ENCODE measurements around the gene INO80C. TPM values are rescaled to one million over a fixed set of nuclear protein-coding genes. Genes with fewer than 3 reads are reported as not detected.
"Not testable (repeated sequence)": the region's sequence is repeated elsewhere in the genome, so short reads cannot be mapped to it uniquely, and the experiment has no call there.

INO80C gene
- total RNA-seq, 1 donor from 2014 or later, result 24.6 TPM

DNA sequence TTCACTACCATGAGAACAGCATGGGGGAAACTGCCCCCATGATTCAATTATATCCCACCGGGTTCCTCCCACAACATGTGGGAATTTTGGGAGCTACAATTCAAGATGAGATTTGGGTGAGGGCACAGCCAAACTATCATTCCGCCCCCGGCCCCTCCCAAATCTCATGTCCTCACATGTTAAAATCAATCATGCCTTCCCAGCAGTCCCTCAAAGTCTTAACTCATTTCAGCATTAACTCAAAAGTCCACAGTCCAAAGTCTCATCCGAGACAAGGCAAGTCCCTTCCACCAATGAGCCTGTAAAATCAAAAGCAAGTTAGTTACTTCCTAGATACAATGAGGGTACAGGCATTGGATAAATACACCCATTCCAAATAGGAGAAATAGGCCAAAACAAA is 10.2 kb downstream of the INO80C start:
- H3K4me1 Mint-ChIP-seq (ENCODE audit: low read depth, unreplicated experiment), result peaks cover 20% of the 10 kb centered on the region

DNA sequence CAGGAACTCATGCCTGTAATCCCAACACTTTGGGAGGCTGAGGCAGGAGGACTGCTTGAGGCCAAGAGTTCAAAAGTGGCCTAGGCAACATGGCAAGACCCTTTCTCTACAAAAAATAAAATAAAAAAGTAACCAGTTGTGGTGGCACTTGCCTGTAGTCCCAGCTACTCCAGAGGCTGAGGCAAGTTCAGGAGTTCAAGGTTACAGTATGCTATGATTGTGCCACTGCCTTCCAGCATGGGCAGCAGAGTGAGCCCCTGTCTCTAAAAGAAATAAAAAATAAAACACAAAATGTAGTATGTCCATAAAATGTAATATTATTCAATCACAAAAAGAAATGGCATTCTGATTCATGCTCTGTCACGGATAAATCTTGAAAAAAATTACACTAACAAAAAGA is 11.9 kb downstream of the INO80C start:
- FAIRE-seq, result no peak
- no peak overlapping the region for H3K9ac ChIP-seq (ENCODE audit: low read length)
- H2AFZ ChIP-seq (ENCODE audit: low read depth, low read length), result no peak overlapping the region
- Mint-ChIP-seq H3K27me3 (ENCODE audit: low read depth, unreplicated experiment) (no peaks in the 10 kb centered on the region), H3K27ac (ENCODE audit: unreplicated experiment) (no peak overlapping the region), H3K4me1 (ENCODE audit: low read depth, unreplicated experiment) (peaks cover 8% of the 10 kb centered on the region), H3K36me3 (ENCODE audit: low read depth, unreplicated experiment) (peaks cover 14% of the 10 kb centered on the region), H3K4me3 (ENCODE audit: unreplicated experiment) (no peak overlapping the region), H3K9me3 (ENCODE audit: unreplicated experiment) (no peaks in the 10 kb centered on the region)
- peaks cover 12% of the 10 kb centered on the region for H3K4me1 ChIP-seq (ENCODE audit: insufficient read depth, low read length)
- no peaks in the 10 kb centered on the region for H3K36me3 ChIP-seq (ENCODE audit: insufficient read depth, low read length)
- H3K79me2 ChIP-seq (ENCODE audit: insufficient read depth, low read length), result peaks cover 52% of the 10 kb centered on the region
- H3K4me2 ChIP-seq (ENCODE audit: low read length), result no peak overlapping the region
- no peak for DNase-seq (ENCODE audit: low read depth)
- no peak overlapping the region for H3K27ac ChIP-seq (ENCODE audit: low read depth, low read length)
- no peaks in the 10 kb centered on the region for H3K9me3 ChIP-seq (ENCODE audit: insufficient read depth, low read depth, low read length)
- H4K20me1 ChIP-seq (ENCODE audit: insufficient read depth, low read length), result no peaks in the 10 kb centered on the region
- no peak overlapping the region for H3K4me3 ChIP-seq (ENCODE audit: insufficient read depth, low read depth, low read length)
- TF ChIP-seq CTCF (IDR thresholded peaks at IDR 0.05; ENCODE audit: insufficient read depth, low read depth, low read length) (no peak), EZH2 (IDR thresholded peaks at IDR 0.05; ENCODE audit: insufficient read depth, low read length) (no peak)
- H3K27me3 ChIP-seq (ENCODE audit: insufficient read depth, low read length), result no peaks in the 10 kb centered on the region

More for the DNA sequence above, 10.2 kb downstream of the INO80C start:
- not testable (repeated sequence) for H2AFZ ChIP-seq (ENCODE audit: low read depth, low read length); H3K27ac Mint-ChIP-seq (ENCODE audit: unreplicated experiment); H3K4me2 ChIP-seq (ENCODE audit: low read length); H3K9me3 Mint-ChIP-seq (ENCODE audit: unreplicated experiment); H3K36me3 ChIP-seq (ENCODE audit: insufficient read depth, low read length); H3K9ac ChIP-seq (ENCODE audit: low read length); FAIRE-seq; H3K27ac ChIP-seq (ENCODE audit: low read depth, low read length); H3K27me3 ChIP-seq (ENCODE audit: insufficient read depth, low read length); H3K4me3 ChIP-seq (ENCODE audit: insufficient read depth, low read depth, low read length); DNase-seq (ENCODE audit: low read depth); H3K27me3 Mint-ChIP-seq (ENCODE audit: low read depth, unreplicated experiment); H3K9me3 ChIP-seq (ENCODE audit: insufficient read depth, low read depth, low read length); H4K20me1 ChIP-seq (ENCODE audit: insufficient read depth, low read length)
- Histone ChIP-seq H3K79me2 (ENCODE audit: insufficient read depth, low read length) (peaks cover 56% of the 10 kb centered on the region), H3K4me1 (ENCODE audit: insufficient read depth, low read length) (peaks cover 15% of the 10 kb centered on the region)
- H3K36me3 Mint-ChIP-seq (ENCODE audit: low read depth, unreplicated experiment), result peaks cover 13% of the 10 kb centered on the region
- peak overlapping the region; percentile 6 for H3K4me3 Mint-ChIP-seq (ENCODE audit: unreplicated experiment)

- Mint-ChIP-seq H3K4me3 (ENCODE audit: unreplicated experiment) (no peak overlapping the region), H3K4me1 (ENCODE audit: low read depth, unreplicated experiment) (peaks cover 3% of the 10 kb centered on the region), H3K27me3 (ENCODE audit: low read depth, unreplicated experiment) (no peaks in the 10 kb centered on the region), H3K36me3 (ENCODE audit: low read depth, unreplicated experiment) (peaks cover 10% of the 10 kb centered on the region), H3K27ac (ENCODE audit: unreplicated experiment) (no peak overlapping the region), H3K9me3 (ENCODE audit: unreplicated experiment) (no peaks in the 10 kb centered on the region)
- peaks cover 47% of the 10 kb centered on the region for H3K79me2 ChIP-seq (ENCODE audit: insufficient read depth, low read length)
- no peaks in the 10 kb centered on the region for H3K27me3 ChIP-seq (ENCODE audit: insufficient read depth, low read length)
- H3K4me3 ChIP-seq (ENCODE audit: insufficient read depth, low read depth, low read length), result no peak overlapping the region
- FAIRE-seq, result no peak
- H2AFZ ChIP-seq (ENCODE audit: low read depth, low read length), result no peak overlapping the region
- no peak overlapping the region for H3K9ac ChIP-seq (ENCODE audit: low read length)
- no peak for TF ChIP-seq CTCF (IDR thresholded peaks at IDR 0.05; ENCODE audit: insufficient read depth, low read depth, low read length)
- no peak for TF ChIP-seq EZH2 (IDR thresholded peaks at IDR 0.05; ENCODE audit: insufficient read depth, low read length)
- H3K36me3 ChIP-seq (ENCODE audit: insufficient read depth, low read length), result no peaks in the 10 kb centered on the region
- H4K20me1 ChIP-seq (ENCODE audit: insufficient read depth, low read length), result no peaks in the 10 kb centered on the region
- H3K27ac ChIP-seq (ENCODE audit: low read depth, low read length), result no peak overlapping the region
- H3K9me3 ChIP-seq (ENCODE audit: insufficient read depth, low read depth, low read length), result no peaks in the 10 kb centered on the region
- peaks cover 14% of the 10 kb centered on the region for H3K4me1 ChIP-seq (ENCODE audit: insufficient read depth, low read length)
- DNase-seq (ENCODE audit: low read depth), result no peak
- no peak overlapping the region for H3K4me2 ChIP-seq (ENCODE audit: low read length)
Observed at GRCh38 chr18:35484034-35484433, 13.7 kb downstream of the INO80C start.

Data from astrocyte (in vitro differentiated cells and primary cell).